Caki2 (cell line): ENCODE results near the gene XPNPEP1. TPM values are rescaled to one million over a fixed set of nuclear protein-coding genes. Genes with fewer than 3 reads are reported as not detected.

Experiments
- DNase-seq: peaks from one replicate; pipeline ENCODE4 v3.0.0-alpha.2; 2015; ENCODE audit warnings: low read depth
- in situ Hi-C: cut with HindIII; loops from 2 replicates; pipeline ENCODE4 v1.10.0; 2016; ENCODE audit warnings: low sequenced_read_pairs, low pct_unique_long_range_greater_than_20kb, mixed read lengths
- total RNA-seq: library from RNA; depleted of rRNA; stranded (reverse); fragments of >200 nt; shearing (Covaris generic); gene quantifications from 2 replicates; pipeline ENCODE4 v1.2.3, GENCODE V29; 2014; ENCODE audit warnings: low replicate concordance

The XPNPEP1 gene
- total RNA-seq, 1 experiment from 2014 or later = 101 TPM

- in situ Hi-C loops = no loop called here
- peak; percentile 26 for DNase-seq
These were observed 33.3 kb upstream of the XPNPEP1 start for GRCh38 chr10:109956454-109957091.

- in situ Hi-C loops = no loop called here
- DNase-seq = no peak
These were observed 30.5 kb upstream of the XPNPEP1 start for GRCh38 chr10:109953766-109954165.

- in situ Hi-C loops = no loop called here
- DNase-seq = no peak
These were observed 29.2 kb upstream of the XPNPEP1 start for GRCh38 chr10:109952526-109952925.

GRCh38 chr10:109947111-109947920 lies 24.0 kb upstream of the XPNPEP1 start:
- in situ Hi-C loops = no loop called here
- DNase-seq = no peak

- DNase-seq = no peak
- in situ Hi-C loops = no loop called here
These were observed 23.4 kb upstream of the XPNPEP1 start for GRCh38 chr10:109946680-109947079.

GRCh38 chr10:109945473-109946177 lies 22.3 kb upstream of the XPNPEP1 start:
- in situ Hi-C loops = no loop called here
- DNase-seq = no peak

- in situ Hi-C loops = no loop called here
These were observed 21.3 kb upstream of the XPNPEP1 start for GRCh38 chr10:109944613-109945012.

GRCh38 chr10:109941236-109941862 lies 18.0 kb upstream of the XPNPEP1 start:
- in situ Hi-C loops = no loop called here
- DNase-seq = no peak

More at GRCh38 chr10:109944613-109945012, 21.3 kb upstream of the XPNPEP1 start:
- DNase-seq = no peak

GRCh38 chr10:109940553-109940952 lies 17.2 kb upstream of the XPNPEP1 start:
- in situ Hi-C loops = no loop called here
- DNase-seq = no peak

- no peak for DNase-seq
- in situ Hi-C loops = no loop called here
These were observed 16.8 kb upstream of the XPNPEP1 start for GRCh38 chr10:109940117-109940516.

- no peak for DNase-seq
- in situ Hi-C loops = no loop called here
These were observed 16.1 kb upstream of the XPNPEP1 start for GRCh38 chr10:109939315-109939961.

- in situ Hi-C loops = no loop called here
- DNase-seq = no peak
These were observed 14.3 kb upstream of the XPNPEP1 start for GRCh38 chr10:109937460-109938065.

- in situ Hi-C loops = no loop called here
- no peak for DNase-seq
These were observed 11.9 kb upstream of the XPNPEP1 start for GRCh38 chr10:109934958-109935793.

GRCh38 chr10:109933984-109934565 lies 10.8 kb upstream of the XPNPEP1 start:
- DNase-seq = no peak
- in situ Hi-C loops = no loop called here

- in situ Hi-C loops = no loop called here
- no peak for DNase-seq
These were observed 9.7 kb upstream of the XPNPEP1 start for GRCh38 chr10:109932968-109933367.

- DNase-seq = no peak
- in situ Hi-C loops = no loop called here
These were observed 9.1 kb upstream of the XPNPEP1 start for GRCh38 chr10:109932391-109932790.

- in situ Hi-C loops = no loop called here
These were observed 7.9 kb upstream of the XPNPEP1 start for GRCh38 chr10:109931163-109931562.

More at GRCh38 chr10:109931163-109931562, 7.9 kb upstream of the XPNPEP1 start:
- no peak for DNase-seq
